Hepatocyte (in vitro differentiated cells): Measurements from ENCODE around the gene SLFN12L.

Experiments used
- EZH2 ChIP-seq: fragments of 200-600 bp; sonication (generic); IDR thresholded peaks from 2 replicates; pipeline ENCODE4 v1.6.1; 2016; ENCODE audit warnings: antibody characterized with exemption, mild to moderate bottlenecking, borderline replicate concordance
- EZH2phosphoT487 ChIP-seq: fragments of 200-600 bp; sonication (generic); IDR thresholded peaks from one replicate; pipeline ENCODE4 v1.6.1; 2018; ENCODE audit warnings: antibody characterized with exemption, mild to moderate bottlenecking, low read depth, moderate library complexity; ENCODE audit not compliant: unreplicated experiment, severe bottlenecking
- TF ChIP-seq, protein P1 (sequence below): fragments of 200-600 bp; sonication (generic); IDR thresholded peaks from 2 replicates; pipeline ENCODE4 v1.5.1; 2016; ENCODE audit warnings: antibody characterized with exemption, mild to moderate bottlenecking; ENCODE audit not compliant: poor library complexity

DNA sequence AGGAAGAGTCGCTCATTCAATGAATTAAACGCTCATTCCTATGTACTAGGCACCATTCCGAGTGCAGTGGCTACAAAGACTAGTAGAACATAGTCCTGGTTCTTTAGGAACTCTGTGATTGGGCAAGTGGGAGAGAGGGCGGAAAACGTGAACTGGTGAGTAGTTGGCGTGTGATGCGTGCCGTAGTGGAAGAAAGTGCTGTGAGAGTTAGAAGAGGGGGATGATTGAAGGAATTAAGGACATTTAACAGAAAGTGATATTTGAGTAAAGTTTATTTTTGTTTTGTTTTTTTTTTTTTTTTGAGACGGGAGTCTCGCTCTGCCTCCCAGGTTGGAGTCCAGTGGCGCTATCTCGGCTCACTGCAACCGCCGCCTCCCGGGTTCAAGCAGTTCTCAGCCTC is 31.1 kb upstream of the SLFN12L start:
- TF ChIP-seq, protein P1, sequence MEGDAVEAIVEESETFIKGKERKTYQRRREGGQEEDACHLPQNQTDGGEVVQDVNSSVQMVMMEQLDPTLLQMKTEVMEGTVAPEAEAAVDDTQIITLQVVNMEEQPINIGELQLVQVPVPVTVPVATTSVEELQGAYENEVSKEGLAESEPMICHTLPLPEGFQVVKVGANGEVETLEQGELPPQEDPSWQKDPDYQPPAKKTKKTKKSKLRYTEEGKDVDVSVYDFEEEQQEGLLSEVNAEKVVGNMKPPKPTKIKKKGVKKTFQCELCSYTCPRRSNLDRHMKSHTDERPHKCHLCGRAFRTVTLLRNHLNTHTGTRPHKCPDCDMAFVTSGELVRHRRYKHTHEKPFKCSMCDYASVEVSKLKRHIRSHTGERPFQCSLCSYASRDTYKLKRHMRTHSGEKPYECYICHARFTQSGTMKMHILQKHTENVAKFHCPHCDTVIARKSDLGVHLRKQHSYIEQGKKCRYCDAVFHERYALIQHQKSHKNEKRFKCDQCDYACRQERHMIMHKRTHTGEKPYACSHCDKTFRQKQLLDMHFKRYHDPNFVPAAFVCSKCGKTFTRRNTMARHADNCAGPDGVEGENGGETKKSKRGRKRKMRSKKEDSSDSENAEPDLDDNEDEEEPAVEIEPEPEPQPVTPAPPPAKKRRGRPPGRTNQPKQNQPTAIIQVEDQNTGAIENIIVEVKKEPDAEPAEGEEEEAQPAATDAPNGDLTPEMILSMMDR, result no peak
- TF ChIP-seq EZH2, result no peak
- no peak for TF ChIP-seq EZH2phosphoT487
